NB4 (cell line): Measurements from ENCODE around the gene ZAP70.
"Not testable (repeated sequence)": the region's sequence is repeated elsewhere in the genome, so short reads cannot be mapped to it uniquely, and the experiment has no call there.

Experiments used
- DNase-seq: peaks from one replicate; pipeline ENCODE4 v3.0.0; 2010; ENCODE audit warnings: low read depth
- H3K4me3 ChIP-seq: one replicate; pipeline ENCODE4 v1.5.1; 2011; ENCODE audit warnings: mild to moderate bottlenecking, low read depth, low read length, moderate library complexity
- MYC ChIP-seq: IDR thresholded peaks from 2 replicates; pipeline ENCODE4 v1.6.1; 2011; ENCODE audit warnings: low read depth, low read length
- POLR2A ChIP-seq: IDR thresholded peaks from 2 replicates; pipeline ENCODE4 v1.6.1; 2011; ENCODE audit warnings: mild to moderate bottlenecking; ENCODE audit not compliant: insufficient read length; ENCODE audit errors: extremely low read depth
- TF ChIP-seq, protein P1 (sequence below): IDR thresholded peaks from one replicate; pipeline ENCODE4 v1.5.1; 2012; ENCODE audit warnings: low read depth, low read length
- TF ChIP-seq, protein P2 (sequence below): IDR thresholded peaks from 2 replicates; pipeline ENCODE4 v1.6.1; 2011; ENCODE audit warnings: low read depth, low read length

Gene ZAP70

DNA sequence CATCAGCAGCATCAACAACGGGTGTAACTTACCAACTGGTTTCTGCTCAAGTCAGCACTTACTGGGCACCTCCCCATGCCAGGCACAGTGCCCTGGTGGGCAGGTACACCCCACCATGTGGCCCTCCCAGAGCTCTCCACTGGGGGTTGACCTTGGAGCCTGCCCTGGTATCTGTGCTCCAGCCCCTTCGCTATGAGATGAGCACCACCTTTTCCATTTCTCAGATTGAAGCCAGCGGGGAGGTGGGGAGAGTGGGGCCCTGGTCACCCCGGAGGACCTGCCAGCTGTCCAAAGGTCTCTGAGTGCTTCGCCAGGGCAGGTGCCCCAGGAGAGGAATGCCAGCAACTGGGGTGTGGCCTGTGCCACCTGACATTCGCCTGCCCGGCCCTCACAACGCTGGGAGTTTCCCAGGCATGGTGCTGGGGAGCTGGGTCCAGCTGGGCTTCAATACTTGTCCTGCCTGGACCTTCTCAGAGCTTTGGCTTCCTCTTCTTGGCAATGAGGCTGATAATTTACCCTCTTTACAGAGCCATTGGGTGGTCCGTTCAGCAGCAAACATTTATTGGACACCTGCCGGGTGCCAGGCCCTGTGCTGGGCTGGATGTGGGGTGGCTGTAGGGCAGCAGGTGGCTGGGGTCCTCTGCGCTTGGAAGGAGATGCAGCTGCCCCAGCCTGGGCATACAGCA, 5.9 kb upstream of the ZAP70 start:
- DNase-seq: no peak
- TF ChIP-seq MYC: no peak
- TF ChIP-seq POLR2A: no peak
- TF ChIP-seq, protein P1, sequence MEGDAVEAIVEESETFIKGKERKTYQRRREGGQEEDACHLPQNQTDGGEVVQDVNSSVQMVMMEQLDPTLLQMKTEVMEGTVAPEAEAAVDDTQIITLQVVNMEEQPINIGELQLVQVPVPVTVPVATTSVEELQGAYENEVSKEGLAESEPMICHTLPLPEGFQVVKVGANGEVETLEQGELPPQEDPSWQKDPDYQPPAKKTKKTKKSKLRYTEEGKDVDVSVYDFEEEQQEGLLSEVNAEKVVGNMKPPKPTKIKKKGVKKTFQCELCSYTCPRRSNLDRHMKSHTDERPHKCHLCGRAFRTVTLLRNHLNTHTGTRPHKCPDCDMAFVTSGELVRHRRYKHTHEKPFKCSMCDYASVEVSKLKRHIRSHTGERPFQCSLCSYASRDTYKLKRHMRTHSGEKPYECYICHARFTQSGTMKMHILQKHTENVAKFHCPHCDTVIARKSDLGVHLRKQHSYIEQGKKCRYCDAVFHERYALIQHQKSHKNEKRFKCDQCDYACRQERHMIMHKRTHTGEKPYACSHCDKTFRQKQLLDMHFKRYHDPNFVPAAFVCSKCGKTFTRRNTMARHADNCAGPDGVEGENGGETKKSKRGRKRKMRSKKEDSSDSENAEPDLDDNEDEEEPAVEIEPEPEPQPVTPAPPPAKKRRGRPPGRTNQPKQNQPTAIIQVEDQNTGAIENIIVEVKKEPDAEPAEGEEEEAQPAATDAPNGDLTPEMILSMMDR: no peak
- TF ChIP-seq, protein P2, sequence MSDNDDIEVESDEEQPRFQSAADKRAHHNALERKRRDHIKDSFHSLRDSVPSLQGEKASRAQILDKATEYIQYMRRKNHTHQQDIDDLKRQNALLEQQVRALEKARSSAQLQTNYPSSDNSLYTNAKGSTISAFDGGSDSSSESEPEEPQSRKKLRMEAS: no peak
- no peak overlapping the region for H3K4me3 ChIP-seq

DNA sequence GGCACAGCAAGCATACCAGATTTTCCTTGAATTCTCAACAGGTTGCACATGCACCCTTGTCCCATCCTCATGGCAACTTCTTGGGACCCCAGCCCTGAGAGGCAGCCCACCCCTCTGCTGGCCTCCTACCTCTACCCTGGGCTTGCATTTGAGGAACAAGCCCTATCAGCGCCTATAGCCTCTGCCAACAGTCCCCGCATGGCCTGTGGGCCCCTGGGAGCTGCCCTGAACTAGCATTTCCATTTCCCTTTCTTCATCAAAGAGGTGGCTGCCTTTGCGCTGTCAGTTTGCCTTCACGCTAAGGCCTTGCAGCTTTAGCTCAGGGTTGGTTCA, 5.4 kb upstream of the ZAP70 start:
- peak; percentile 74 for DNase-seq
- H3K4me3 ChIP-seq: no peak overlapping the region
- TF ChIP-seq MYC: no peak
- TF ChIP-seq, protein P2: no peak

DNA sequence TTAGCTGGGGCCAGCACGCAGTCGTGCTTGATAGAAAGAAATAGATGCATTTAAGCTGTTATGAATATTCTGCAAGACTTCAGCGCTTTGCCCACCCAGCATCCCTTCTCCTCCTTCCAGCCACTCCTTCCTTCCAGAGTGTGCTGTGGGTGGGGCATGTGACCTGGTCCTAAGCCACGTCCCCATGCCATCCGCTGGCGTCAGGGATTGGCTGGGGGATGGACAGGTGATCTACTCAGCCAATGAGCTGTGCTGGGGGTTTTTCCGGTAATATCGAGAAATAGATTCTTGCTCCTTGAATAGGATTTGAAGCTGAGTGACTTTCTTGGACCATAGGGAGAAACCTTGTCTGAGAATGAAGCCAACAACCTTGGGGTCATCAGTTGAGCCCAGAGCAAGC, 4.8 kb upstream of the ZAP70 start:
- TF ChIP-seq, protein P2: no peak
- TF ChIP-seq, protein P1: no peak
- TF ChIP-seq MYC (no peak), POLR2A (no peak)
- no peak overlapping the region for H3K4me3 ChIP-seq
- DNase-seq: no peak

DNA sequence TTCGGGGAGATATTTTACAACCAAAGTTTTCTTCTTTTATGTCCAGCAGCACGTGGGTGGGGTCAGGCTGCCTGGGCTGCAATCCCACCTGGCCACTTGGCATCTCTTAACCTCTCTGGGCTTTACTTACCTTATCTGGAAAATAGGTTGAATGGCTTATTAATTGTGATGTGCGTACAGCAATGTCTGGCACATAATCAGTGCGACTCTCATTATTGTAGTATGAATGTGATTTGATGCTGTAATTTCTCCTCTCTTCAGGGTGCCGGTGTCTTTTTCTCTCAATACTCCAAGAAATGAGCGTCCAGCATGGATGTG, 2.0 kb upstream of the ZAP70 start:
- TF ChIP-seq, protein P1: no peak
- TF ChIP-seq MYC: no peak
- TF ChIP-seq, protein P2: no peak
- no peak for TF ChIP-seq POLR2A
- DNase-seq: no peak

DNA sequence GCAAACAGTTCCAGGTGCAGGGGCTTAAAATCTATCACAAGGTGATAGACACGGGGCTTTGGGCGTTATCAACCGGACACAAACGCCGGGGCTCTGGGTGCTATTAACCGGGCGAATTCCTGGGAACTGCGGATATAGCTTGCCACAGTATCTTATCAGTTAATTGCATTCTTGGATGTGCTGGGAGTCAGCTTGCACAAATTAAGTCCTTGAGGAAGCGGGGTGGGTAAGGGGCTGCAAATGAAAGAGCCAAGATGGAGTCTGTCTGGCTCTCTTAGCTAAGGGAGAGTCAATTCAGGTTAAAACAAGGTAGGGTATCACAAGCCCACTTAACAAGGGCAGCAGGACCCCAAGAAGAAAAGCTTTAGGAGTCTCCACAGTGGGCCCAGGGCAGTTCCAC, 1.2 kb upstream of the ZAP70 start:
- not testable (repeated sequence) for H3K4me3 ChIP-seq, DNase-seq

More for the DNA sequence above, 2.0 kb upstream of the ZAP70 start:
- H3K4me3 ChIP-seq: no peak overlapping the region

DNA sequence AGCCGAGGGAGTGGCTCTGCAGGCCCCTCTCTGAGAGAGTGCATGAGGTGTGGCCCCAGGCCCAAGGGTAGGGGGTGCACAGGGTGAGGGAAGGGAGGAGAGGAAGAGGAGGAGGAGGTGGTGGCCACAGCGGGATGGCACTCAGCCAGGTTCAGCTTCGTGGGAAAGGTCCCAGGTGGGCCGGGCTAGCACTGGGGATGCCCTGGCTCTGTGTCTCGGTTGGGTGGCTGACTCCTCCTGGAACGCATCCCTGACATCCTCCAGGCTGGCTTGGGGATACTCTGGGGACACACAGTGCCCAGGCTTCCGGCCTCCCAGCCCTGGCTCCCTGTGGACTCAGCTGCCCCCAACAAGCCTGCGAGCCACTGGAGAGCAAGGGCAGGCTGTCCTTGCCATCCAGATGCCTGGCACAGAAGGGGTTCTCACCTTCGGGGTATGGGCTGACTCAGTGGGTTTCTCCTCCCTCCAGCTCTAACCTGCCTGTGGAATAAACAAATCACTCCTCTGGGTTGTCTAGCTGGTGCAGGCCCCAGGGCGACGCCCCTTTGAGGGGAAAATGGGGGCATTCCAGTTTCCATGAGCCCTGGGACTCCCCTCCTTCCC, 582 bp upstream of the ZAP70 start:
- no peak for TF ChIP-seq MYC
- TF ChIP-seq POLR2A: no peak
- TF ChIP-seq, protein P1: no peak
- TF ChIP-seq, protein P2: no peak
- DNase-seq: no peak
- no peak overlapping the region for H3K4me3 ChIP-seq

DNA sequence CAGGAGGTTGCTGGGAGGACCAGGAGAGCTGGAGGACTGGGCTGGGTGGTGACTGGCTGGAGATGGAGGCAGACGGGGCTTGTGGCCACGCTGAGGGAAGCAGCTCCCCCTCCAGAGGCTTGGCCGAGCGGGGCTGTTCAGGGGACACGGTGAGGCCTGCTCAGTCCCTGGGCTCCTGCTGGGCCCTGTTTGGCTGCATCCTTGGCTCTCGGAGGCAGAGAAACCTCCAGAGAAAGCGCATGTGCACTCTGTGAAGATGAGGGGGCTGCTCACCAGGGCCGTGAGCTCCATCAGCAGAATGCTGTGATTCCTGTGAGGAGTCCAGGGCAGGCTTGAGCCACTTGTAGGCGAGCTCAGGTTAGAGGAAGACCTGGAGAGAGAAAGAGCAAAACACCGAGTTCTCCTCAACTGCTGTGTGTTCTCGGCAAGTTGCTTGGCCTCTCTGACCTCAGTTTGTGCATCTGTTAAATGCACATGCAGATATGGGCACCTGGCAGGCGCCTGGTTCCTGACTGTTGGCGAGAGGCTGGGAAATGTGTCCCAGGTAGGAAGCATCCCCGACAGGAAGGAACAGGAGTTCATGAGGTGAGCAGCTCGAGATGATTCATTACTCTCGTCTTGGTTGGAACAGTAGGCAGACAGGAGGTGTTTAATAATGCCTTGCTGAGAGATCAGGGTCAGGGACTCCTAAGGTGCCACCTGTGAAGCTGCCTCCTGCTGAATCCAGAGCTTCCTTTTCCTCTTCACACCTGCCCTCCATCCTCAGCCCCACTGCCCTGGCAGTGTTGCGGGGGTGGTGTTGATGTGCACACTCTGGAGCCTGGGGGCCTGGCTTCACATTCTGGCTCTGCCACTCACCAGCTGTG, 941 bp downstream of the ZAP70 start:
- TF ChIP-seq POLR2A (no peak), MYC (no peak)
- TF ChIP-seq, protein P2: no peak
- TF ChIP-seq, protein P1: no peak
- no peak overlapping the region for H3K4me3 ChIP-seq
- DNase-seq: no peak
